Hepatocyte (in vitro differentiated cells): ENCODE measurements around the gene DSCAML1.

ENCODE experiments used
- EZH2phosphoT487 ChIP-seq: fragments of 200-600 bp; sonication (generic); IDR thresholded peaks from one replicate; pipeline ENCODE4 v1.6.1; 2018; ENCODE audit warnings: antibody characterized with exemption, mild to moderate bottlenecking, low read depth, moderate library complexity; ENCODE audit not compliant: unreplicated experiment, severe bottlenecking
- TF ChIP-seq, protein P1 (sequence below): fragments of 200-600 bp; sonication (generic); IDR thresholded peaks from 2 replicates; pipeline ENCODE4 v1.5.1; 2016; ENCODE audit warnings: antibody characterized with exemption, mild to moderate bottlenecking; ENCODE audit not compliant: poor library complexity

DNA sequence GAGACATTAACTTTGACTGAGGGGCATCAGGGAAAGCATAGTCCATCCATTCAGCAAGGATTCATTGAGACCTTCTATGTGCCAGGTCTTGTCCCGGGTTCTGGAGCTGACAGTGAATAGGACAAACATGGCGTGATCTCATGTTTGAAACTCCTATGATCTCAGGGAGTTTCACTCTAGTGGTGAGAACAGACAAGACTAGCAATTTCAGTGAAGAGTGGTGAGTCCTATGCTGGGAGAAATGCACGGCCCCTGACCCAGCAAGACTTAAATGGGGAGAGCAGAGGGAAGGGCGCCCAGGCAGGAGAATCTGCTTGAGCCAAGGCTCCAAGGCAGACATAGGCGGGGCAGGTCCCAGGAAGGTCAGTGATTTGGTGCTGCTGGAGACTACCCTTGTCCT lies 313.6 kb downstream of the DSCAML1 start:
- TF ChIP-seq, protein P1, sequence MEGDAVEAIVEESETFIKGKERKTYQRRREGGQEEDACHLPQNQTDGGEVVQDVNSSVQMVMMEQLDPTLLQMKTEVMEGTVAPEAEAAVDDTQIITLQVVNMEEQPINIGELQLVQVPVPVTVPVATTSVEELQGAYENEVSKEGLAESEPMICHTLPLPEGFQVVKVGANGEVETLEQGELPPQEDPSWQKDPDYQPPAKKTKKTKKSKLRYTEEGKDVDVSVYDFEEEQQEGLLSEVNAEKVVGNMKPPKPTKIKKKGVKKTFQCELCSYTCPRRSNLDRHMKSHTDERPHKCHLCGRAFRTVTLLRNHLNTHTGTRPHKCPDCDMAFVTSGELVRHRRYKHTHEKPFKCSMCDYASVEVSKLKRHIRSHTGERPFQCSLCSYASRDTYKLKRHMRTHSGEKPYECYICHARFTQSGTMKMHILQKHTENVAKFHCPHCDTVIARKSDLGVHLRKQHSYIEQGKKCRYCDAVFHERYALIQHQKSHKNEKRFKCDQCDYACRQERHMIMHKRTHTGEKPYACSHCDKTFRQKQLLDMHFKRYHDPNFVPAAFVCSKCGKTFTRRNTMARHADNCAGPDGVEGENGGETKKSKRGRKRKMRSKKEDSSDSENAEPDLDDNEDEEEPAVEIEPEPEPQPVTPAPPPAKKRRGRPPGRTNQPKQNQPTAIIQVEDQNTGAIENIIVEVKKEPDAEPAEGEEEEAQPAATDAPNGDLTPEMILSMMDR, result no peak
- no peak for TF ChIP-seq EZH2phosphoT487
